ENCODE results near the gene RNASE8.

DNA sequence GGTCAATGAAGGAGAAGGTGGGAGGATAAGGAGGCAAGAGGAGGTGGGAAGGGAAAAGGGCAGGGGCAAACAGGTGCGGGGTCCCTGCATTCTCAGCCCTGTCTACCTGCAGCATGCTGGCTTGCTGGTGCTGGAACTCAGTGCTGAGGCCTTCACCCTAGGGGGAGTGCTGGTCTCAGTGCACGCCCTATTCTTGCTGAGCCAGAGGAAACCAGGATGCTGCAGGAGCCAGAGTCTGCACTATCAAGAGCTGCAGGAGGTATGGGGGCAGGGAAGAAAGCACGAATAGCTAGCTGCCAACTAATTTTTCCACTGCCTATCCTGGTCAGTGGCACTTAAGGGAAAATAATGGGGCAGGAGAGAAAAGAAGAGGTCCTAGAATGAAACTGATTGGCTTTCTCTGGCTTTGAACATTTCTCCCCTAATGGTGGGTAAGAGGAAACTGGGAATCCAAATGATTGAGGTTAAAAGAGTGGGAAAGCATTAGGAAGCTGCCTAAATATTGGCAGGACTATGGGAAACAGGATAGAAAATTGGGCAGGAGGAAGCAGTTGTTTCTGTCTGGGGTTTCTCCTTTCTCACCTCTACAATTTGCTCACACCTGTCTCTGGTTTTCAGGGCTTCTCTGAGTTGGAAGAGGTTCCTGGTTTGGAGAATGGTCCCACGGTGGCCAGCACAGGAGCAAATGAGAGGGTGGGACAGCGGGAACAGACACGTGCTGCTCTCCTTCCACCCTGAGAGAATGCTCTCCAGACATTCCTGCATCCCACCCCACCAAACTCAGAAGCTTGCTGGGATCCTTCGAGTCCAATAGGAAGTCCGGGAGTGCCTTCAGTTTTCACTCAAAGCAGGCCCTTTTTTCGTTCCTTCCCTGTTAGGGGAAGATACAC is 45.1 kb downstream of the RNASE8 start:
- TF ChIP-seq EP300 (conservative IDR thresholded peaks at IDR 0.05; ENCODE audit: poor library complexity, severe bottlenecking) = no peak
- TF ChIP-seq, protein P1, sequence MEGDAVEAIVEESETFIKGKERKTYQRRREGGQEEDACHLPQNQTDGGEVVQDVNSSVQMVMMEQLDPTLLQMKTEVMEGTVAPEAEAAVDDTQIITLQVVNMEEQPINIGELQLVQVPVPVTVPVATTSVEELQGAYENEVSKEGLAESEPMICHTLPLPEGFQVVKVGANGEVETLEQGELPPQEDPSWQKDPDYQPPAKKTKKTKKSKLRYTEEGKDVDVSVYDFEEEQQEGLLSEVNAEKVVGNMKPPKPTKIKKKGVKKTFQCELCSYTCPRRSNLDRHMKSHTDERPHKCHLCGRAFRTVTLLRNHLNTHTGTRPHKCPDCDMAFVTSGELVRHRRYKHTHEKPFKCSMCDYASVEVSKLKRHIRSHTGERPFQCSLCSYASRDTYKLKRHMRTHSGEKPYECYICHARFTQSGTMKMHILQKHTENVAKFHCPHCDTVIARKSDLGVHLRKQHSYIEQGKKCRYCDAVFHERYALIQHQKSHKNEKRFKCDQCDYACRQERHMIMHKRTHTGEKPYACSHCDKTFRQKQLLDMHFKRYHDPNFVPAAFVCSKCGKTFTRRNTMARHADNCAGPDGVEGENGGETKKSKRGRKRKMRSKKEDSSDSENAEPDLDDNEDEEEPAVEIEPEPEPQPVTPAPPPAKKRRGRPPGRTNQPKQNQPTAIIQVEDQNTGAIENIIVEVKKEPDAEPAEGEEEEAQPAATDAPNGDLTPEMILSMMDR (IDR thresholded peaks at IDR 0.05; ENCODE audit: poor library complexity, severe bottlenecking) = no peak
